ENCODE data around the gene ELFN1.

The ELFN1 gene
- long read RNA-seq: 0 reads

DNA sequence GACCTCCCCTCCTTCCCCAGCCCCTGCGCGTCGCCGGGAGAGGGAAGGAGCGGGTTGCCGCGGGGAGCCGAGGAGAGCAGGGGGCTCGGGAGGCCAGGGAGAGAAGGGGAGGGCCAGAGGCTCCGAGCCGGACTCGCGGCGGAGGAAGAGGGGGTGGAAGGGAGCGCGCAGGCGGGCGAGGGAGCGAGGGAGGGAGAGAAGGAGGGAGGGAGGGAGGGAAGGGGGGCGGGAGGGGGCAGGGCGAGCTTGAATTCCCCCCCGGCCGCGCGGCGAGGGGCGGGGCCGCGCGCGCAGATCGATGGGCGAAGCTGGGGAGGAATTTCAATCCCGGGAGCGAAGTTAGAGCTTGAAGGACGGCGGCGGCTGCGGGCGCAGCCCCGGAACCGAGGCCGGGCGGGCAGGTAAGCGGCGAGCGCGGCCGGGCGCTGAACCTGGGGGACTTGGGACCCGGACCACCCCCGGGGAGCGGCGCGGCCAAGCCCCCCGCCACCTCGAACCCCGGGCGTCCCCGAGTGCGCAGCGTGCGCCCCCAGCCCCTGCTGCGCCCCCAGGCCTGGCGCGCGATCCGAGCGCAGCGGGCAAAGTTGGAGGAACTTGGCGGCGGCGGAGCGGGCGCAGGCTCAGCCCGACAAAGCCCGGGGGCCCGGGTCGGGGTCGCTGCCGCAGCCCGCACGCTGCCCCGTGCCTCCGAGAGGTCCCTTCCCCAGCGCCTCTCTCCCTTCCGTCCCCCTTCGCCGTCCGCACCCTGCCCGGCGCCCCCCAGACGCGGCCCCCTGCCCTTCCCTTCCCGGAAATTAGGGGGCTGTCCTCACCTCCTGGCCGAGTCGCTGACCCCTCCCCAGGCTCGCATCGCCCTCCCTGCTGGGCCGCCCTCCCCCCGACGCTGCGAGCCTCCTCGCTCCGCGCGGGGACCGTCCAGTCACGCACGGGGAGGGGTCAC lies at the start of gene ELFN1:
TSS of gene ELFN1 (plus strand) at position 324 of the 940 bp plus-strand sequence. CDS start 74,320 bp downstream, outside the sequence.
- no peak for DNase-seq (ENCODE audit: low read depth in 1 of 2, low spot score in 1 of 2)
- Histone ChIP-seq H3K4me3 (replicated peaks; ENCODE audit: insufficient read depth, low read length) (no peak within 1 kb of the TSS), H3K27ac (replicated peaks) (no peak within 1 kb of the TSS), H3K27me3 (ENCODE audit: insufficient read depth, poor library complexity, severe bottlenecking) (peaks cover 45% of the 10 kb centered on the region)
- TF ChIP-seq, protein P1, sequence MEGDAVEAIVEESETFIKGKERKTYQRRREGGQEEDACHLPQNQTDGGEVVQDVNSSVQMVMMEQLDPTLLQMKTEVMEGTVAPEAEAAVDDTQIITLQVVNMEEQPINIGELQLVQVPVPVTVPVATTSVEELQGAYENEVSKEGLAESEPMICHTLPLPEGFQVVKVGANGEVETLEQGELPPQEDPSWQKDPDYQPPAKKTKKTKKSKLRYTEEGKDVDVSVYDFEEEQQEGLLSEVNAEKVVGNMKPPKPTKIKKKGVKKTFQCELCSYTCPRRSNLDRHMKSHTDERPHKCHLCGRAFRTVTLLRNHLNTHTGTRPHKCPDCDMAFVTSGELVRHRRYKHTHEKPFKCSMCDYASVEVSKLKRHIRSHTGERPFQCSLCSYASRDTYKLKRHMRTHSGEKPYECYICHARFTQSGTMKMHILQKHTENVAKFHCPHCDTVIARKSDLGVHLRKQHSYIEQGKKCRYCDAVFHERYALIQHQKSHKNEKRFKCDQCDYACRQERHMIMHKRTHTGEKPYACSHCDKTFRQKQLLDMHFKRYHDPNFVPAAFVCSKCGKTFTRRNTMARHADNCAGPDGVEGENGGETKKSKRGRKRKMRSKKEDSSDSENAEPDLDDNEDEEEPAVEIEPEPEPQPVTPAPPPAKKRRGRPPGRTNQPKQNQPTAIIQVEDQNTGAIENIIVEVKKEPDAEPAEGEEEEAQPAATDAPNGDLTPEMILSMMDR (IDR thresholded peaks at IDR 0.05; ENCODE audit: insufficient read depth, low read length): no peak
- TF ChIP-seq, protein P2, sequence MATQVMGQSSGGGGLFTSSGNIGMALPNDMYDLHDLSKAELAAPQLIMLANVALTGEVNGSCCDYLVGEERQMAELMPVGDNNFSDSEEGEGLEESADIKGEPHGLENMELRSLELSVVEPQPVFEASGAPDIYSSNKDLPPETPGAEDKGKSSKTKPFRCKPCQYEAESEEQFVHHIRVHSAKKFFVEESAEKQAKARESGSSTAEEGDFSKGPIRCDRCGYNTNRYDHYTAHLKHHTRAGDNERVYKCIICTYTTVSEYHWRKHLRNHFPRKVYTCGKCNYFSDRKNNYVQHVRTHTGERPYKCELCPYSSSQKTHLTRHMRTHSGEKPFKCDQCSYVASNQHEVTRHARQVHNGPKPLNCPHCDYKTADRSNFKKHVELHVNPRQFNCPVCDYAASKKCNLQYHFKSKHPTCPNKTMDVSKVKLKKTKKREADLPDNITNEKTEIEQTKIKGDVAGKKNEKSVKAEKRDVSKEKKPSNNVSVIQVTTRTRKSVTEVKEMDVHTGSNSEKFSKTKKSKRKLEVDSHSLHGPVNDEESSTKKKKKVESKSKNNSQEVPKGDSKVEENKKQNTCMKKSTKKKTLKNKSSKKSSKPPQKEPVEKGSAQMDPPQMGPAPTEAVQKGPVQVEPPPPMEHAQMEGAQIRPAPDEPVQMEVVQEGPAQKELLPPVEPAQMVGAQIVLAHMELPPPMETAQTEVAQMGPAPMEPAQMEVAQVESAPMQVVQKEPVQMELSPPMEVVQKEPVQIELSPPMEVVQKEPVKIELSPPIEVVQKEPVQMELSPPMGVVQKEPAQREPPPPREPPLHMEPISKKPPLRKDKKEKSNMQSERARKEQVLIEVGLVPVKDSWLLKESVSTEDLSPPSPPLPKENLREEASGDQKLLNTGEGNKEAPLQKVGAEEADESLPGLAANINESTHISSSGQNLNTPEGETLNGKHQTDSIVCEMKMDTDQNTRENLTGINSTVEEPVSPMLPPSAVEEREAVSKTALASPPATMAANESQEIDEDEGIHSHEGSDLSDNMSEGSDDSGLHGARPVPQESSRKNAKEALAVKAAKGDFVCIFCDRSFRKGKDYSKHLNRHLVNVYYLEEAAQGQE (IDR thresholded peaks at IDR 0.05; ENCODE audit: insufficient replicate concordance, low read depth): no peak
- TF ChIP-seq SPI1 (IDR thresholded peaks at IDR 0.05; ENCODE audit: borderline replicate concordance, low read depth) (no peak), GABPA (IDR thresholded peaks at IDR 0.05; ENCODE audit: low read depth) (no peak), POLR2AphosphoS5 (IDR thresholded peaks at IDR 0.05; ENCODE audit: low read depth) (no peak)

DNA sequence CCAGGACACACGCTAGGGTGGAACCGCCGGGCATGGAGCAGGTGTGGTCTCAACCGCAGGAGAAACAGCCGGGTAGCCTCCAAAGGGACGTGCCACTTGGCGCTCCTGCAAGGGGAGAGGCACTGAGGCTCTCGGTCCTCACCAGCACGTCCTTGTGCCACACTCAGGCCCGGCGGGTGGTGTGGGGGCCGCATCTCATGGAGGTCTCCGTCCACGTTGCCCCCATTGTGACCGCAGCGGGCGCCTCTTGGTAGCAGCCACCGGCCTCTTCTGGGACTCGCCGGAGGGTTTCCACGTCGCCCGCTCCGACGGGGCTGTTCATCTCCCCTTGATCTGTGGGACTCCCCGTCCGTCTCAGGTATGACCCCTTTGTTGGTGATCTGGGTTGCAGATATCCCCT lies 49.2 kb upstream of the ELFN1 start:
- Histone ChIP-seq H3K27me3 (ENCODE audit: insufficient read depth, poor library complexity, severe bottlenecking) (no peaks in the 10 kb centered on the region), H3K4me3 (replicated peaks; ENCODE audit: insufficient read depth, low read length) (no peak overlapping the region), H3K27ac (replicated peaks) (no peak overlapping the region)
- no peak for TF ChIP-seq GABPA (IDR thresholded peaks at IDR 0.05; ENCODE audit: low read depth)
- TF ChIP-seq POLR2AphosphoS5 (IDR thresholded peaks at IDR 0.05; ENCODE audit: low read depth): no peak
- TF ChIP-seq, protein P2 (IDR thresholded peaks at IDR 0.05; ENCODE audit: insufficient replicate concordance, low read depth): no peak
- no peak for TF ChIP-seq SPI1 (IDR thresholded peaks at IDR 0.05; ENCODE audit: borderline replicate concordance, low read depth)
- TF ChIP-seq, protein P1 (IDR thresholded peaks at IDR 0.05; ENCODE audit: insufficient read depth, low read length): no peak
- no peak for DNase-seq (ENCODE audit: low read depth in 1 of 2, low spot score in 1 of 2)

DNA sequence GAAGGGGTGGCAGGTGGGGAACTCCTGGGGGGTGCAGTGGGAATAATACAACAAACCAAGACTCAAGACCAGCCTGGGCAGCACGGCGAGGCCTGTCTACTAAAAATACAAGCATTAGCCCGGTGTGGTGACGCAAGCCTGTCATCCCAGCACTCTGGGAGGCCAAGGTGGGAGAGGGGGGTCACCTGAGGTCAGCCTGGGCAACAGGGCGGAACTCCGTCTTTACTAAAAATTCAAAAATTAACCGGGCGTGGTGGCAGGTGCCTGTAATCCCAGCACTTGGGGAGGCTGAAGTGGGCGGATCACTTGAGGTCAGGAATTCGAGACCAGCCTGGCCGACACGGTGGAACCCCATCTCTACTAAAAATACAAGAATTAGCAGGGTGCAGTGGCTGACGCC lies 48.4 kb upstream of the ELFN1 start:
- no peak for DNase-seq (ENCODE audit: low read depth in 1 of 2, low spot score in 1 of 2)
- H3K27ac ChIP-seq (replicated peaks): no peak overlapping the region
- H3K4me3 ChIP-seq (replicated peaks; ENCODE audit: insufficient read depth, low read length): no peak overlapping the region
- TF ChIP-seq SPI1 (IDR thresholded peaks at IDR 0.05; ENCODE audit: borderline replicate concordance, low read depth) (no peak), GABPA (IDR thresholded peaks at IDR 0.05; ENCODE audit: low read depth) (no peak), POLR2AphosphoS5 (IDR thresholded peaks at IDR 0.05; ENCODE audit: low read depth) (no peak)
- TF ChIP-seq, protein P2 (IDR thresholded peaks at IDR 0.05; ENCODE audit: insufficient replicate concordance, low read depth): no peak
- TF ChIP-seq, protein P1 (IDR thresholded peaks at IDR 0.05; ENCODE audit: insufficient read depth, low read length): no peak
- no peaks in the 10 kb centered on the region for H3K27me3 ChIP-seq (ENCODE audit: insufficient read depth, poor library complexity, severe bottlenecking)
